Lower leg skin (tissue), 4 donors: Measurements from ENCODE around the gene METTL1. TPM values are rescaled to one million over a fixed set of nuclear protein-coding genes. Genes with fewer than 3 reads are reported as not detected.

Experiments used
- DNase-seq, 2 donors: peaks; one replicate each; pipeline ENCODE4 v3.0.0-alpha.2; 2019; ENCODE audit warnings: low spot score in 2 of 2
- H3K4me3 ChIP-seq: fragments of 200-600 bp; sonication (generic); 2 replicates; pipeline ENCODE4 v1.5.1; 2017; ENCODE audit warnings: mild to moderate bottlenecking, low read depth; ENCODE audit not compliant: poor library complexity, severe bottlenecking
- CTCF ChIP-seq, 3 donors: fragments of 450-650 bp; IDR thresholded peaks; one replicate each; pipeline ENCODE4 v1.5.1; 2016; ENCODE audit warnings: antibody characterized with exemption in 3 of 3, mild to moderate bottlenecking in 3 of 3, moderate library complexity in 2 of 3
- POLR2A ChIP-seq, 2 donors: fragments of 450-650 bp; IDR thresholded peaks; one replicate each; pipeline ENCODE4 v1.6.1; 2016 to 2017; ENCODE audit warnings: antibody characterized with exemption in 2 of 2, mild to moderate bottlenecking in 1 of 2, moderate library complexity in 1 of 2
- WGBS, 2 donors: methylation state at CpG; one replicate each; pipeline ENCODE4 v1.1.5; 2018; 5-methylcytosine and 5-hydroxymethylcytosine counted together
- intact Hi-C: fragments of 100-400 bp; cut with DNase I; formaldehyde crosslinking; loops from one replicate; pipeline ENCODE4 v1.15.0; 2023; ENCODE audit warnings: low total_unique reads
- total RNA-seq, 4 donors: library from RNA; depleted of rRNA; stranded (reverse); fragments of >200 nt; gene quantifications; one replicate each; pipeline ENCODE4 v1.1.0, GENCODE V29; 2016

Gene METTL1
- total RNA-seq, 4 donors from 2014 or later: 5.9 to 13.5 (median 11.0) TPM

- no peak for TF ChIP-seq CTCF (IDR thresholded peaks at IDR 0.05)
- no peak for TF ChIP-seq POLR2A (IDR thresholded peaks at IDR 0.05)
- intact Hi-C loops: no loop called here
- 94 to 95% methylated on average over 11 of the region's 11 CpGs for WGBS, 2 donors
- no peak for DNase-seq
- no peak overlapping the region for H3K4me3 ChIP-seq
Observed at GRCh38 chr12:57769594-57769993, 2.3 kb downstream of the METTL1 start.

- 96% methylated on average over 3 of the region's 3 CpGs for WGBS, 2 donors
- H3K4me3 ChIP-seq: no peak overlapping the region
- TF ChIP-seq POLR2A (IDR thresholded peaks at IDR 0.05): no peak
- TF ChIP-seq CTCF (IDR thresholded peaks at IDR 0.05): no peak
- DNase-seq: no peak
- intact Hi-C loops: no loop called here
Observed at GRCh38 chr12:57767876-57768275, 4.0 kb downstream of the METTL1 start.

- DNase-seq: no peak
- no peak overlapping the region for H3K4me3 ChIP-seq
- intact Hi-C loops: no loop called here
- TF ChIP-seq CTCF (IDR thresholded peaks at IDR 0.05): no peak
- TF ChIP-seq POLR2A (IDR thresholded peaks at IDR 0.05): no peak
Observed at GRCh38 chr12:57767305-57767698, 4.6 kb downstream of the METTL1 start.

- WGBS, 2 donors: 9% methylated on average over 35 to 38 of the region's 38 CpGs
- DNase-seq: no peak
- intact Hi-C loops: no loop called here
- H3K4me3 ChIP-seq: no peak within 1 kb of the TSS
- no peak for TF ChIP-seq CTCF (IDR thresholded peaks at IDR 0.05)
- no peak for TF ChIP-seq POLR2A (IDR thresholded peaks at IDR 0.05)
Observed at GRCh38 chr12:57766464-57767304, 5.2 kb downstream of the METTL1 start, which contains the start of gene CYP27B1. CYP27B1 (minus strand) TSS chr12:57767078; CDS start chr12:57767041, 37 bp downstream.

- H3K4me3 ChIP-seq: no peak overlapping the region
- WGBS, 2 donors: 2 to 3% methylated on average over 32 to 40 of the region's 40 CpGs
- intact Hi-C loops: no loop called here
- TF ChIP-seq POLR2A (IDR thresholded peaks at IDR 0.05): no peak
- no peak for TF ChIP-seq CTCF (IDR thresholded peaks at IDR 0.05)
- DNase-seq: no peak
Observed at GRCh38 chr12:57765698-57766463, 6.0 kb downstream of the METTL1 start.
